ENCODE results near the gene PCSK4. TPM values are rescaled to one million over a fixed set of nuclear protein-coding genes. Genes with fewer than 3 reads are reported as not detected.
A peak's percentile ranks its signal among the peaks of the same experiment; 100 is the strongest.

Gene PCSK4
- total RNA-seq, 1 donor from 2014 or later, result 2.5 TPM

DNA sequence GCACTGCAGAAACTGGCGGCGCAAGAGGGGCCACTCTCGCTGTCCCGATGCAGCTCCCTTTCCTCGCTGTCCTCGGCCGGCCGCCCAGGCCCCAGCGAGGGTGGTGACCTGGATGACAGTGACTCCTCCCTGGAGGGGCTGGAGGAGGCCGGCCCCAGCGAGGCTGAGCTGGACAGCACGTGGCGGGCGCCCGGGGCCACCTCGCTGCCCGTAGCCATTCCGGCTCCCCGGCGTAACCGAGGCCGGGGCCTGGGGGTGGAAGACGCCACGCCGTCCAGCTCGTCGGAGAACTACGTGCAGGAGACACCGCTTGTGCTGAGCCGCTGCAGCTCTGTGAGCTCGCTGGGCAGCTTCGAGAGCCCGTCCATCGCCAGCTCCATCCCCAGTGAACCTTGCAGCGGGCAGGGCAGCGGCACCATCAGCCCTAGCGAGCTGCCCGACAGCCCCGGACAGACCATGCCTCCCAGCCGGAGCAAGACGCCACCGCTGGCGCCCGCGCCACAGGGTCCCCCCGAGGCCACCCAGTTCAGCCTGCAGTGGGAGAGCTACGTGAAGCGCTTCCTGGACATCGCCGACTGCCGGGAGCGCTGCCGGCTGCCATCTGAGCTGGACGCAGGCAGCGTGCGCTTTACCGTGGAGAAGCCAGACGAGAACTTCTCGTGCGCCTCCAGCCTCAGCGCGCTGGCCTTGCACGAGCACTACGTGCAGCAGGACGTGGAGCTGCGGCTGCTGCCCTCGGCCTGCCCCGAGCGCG is 23.5 kb downstream of the PCSK4 start:
- DNase-seq (ENCODE audit: low read depth), result no peak
- H3K4me3 ChIP-seq (ENCODE audit: low read depth, low read length), result no peak overlapping the region
- TF ChIP-seq, protein P1, sequence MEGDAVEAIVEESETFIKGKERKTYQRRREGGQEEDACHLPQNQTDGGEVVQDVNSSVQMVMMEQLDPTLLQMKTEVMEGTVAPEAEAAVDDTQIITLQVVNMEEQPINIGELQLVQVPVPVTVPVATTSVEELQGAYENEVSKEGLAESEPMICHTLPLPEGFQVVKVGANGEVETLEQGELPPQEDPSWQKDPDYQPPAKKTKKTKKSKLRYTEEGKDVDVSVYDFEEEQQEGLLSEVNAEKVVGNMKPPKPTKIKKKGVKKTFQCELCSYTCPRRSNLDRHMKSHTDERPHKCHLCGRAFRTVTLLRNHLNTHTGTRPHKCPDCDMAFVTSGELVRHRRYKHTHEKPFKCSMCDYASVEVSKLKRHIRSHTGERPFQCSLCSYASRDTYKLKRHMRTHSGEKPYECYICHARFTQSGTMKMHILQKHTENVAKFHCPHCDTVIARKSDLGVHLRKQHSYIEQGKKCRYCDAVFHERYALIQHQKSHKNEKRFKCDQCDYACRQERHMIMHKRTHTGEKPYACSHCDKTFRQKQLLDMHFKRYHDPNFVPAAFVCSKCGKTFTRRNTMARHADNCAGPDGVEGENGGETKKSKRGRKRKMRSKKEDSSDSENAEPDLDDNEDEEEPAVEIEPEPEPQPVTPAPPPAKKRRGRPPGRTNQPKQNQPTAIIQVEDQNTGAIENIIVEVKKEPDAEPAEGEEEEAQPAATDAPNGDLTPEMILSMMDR (conservative IDR thresholded peaks at IDR 0.05; ENCODE audit: low read depth, low read length), result no peak

DNA sequence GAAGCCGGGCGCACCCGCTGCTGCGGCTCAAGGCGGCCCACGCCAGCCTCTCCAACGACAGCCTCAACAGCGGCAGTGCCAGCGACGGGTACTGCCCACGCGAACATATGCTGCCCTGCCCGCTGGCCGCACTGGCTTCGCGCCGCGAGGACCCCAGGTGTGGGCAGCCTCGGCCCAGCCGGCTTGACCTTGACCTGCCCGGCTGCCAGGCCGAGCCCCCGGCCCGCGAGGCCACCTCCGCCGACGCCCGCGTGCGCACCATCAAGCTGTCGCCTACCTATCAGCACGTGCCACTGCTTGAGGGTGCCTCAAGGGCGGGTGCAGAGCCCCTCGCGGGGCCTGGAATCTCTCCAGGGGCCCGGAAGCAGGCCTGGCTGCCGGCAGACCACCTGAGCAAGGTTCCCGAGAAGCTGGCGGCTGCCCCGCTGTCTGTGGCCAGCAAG is 24.1 kb downstream of the PCSK4 start:
- no peak for DNase-seq (ENCODE audit: low read depth)
- H3K4me3 ChIP-seq (ENCODE audit: low read depth, low read length), result no peak overlapping the region
- TF ChIP-seq, protein P1 (conservative IDR thresholded peaks at IDR 0.05; ENCODE audit: low read depth, low read length), result no peak

DNA sequence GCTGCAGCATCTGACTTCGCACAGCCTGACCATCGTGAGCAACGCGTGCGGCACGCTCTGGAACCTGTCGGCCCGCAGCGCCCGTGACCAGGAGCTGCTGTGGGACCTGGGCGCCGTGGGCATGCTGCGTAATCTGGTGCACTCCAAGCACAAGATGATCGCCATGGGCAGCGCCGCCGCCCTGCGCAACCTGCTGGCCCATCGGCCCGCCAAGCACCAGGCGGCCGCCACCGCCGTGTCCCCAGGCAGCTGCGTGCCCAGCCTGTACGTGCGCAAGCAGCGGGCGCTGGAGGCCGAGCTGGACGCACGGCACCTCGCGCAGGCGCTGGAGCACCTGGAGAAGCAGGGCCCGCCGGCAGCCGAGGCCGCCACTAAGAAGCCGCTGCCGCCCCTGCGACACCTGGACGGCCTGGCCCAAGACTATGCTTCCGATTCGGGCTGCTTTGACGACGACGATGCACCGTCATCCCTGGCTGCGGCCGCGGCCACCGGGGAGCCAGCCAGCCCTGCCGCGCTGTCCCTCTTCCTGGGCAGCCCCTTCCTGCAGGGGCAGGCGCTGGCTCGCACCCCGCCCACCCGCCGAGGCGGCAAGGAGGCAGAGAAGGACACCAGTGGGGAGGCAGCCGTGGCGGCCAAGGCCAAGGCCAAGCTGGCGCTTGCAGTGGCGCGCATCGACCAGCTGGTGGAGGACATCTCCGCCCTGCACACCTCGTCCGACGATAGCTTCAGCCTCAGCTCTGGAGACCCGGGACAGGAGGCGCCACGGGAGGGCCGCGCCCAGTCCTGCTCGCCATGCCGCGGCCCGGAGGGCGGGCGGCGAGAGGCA is 24.7 kb downstream of the PCSK4 start:
- no peak for DNase-seq (ENCODE audit: low read depth)
- TF ChIP-seq, protein P1 (conservative IDR thresholded peaks at IDR 0.05; ENCODE audit: low read depth, low read length), result peak; percentile 48
- H3K4me3 ChIP-seq (ENCODE audit: low read depth, low read length), result no peak overlapping the region

DNA sequence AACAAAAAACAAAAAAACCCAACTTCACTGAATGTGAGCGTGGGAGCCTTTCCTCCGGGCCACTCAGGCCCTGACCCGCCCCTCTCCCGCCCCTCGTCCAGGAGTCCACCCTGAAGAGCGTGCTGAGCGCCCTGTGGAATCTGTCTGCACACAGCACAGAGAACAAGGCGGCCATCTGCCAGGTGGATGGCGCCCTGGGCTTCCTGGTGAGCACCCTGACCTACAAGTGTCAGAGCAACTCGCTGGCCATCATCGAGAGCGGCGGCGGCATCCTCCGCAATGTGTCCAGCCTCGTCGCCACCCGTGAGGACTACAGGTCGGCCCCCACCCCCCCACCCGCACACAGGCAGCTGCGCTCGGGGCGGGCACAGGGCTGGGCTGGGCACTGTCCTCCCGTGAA is 28.3 kb downstream of the PCSK4 start:
- no peak for DNase-seq (ENCODE audit: low read depth)
- TF ChIP-seq, protein P1 (conservative IDR thresholded peaks at IDR 0.05; ENCODE audit: low read depth, low read length), result no peak
- no peak overlapping the region for H3K4me3 ChIP-seq (ENCODE audit: low read depth, low read length)

DNA sequence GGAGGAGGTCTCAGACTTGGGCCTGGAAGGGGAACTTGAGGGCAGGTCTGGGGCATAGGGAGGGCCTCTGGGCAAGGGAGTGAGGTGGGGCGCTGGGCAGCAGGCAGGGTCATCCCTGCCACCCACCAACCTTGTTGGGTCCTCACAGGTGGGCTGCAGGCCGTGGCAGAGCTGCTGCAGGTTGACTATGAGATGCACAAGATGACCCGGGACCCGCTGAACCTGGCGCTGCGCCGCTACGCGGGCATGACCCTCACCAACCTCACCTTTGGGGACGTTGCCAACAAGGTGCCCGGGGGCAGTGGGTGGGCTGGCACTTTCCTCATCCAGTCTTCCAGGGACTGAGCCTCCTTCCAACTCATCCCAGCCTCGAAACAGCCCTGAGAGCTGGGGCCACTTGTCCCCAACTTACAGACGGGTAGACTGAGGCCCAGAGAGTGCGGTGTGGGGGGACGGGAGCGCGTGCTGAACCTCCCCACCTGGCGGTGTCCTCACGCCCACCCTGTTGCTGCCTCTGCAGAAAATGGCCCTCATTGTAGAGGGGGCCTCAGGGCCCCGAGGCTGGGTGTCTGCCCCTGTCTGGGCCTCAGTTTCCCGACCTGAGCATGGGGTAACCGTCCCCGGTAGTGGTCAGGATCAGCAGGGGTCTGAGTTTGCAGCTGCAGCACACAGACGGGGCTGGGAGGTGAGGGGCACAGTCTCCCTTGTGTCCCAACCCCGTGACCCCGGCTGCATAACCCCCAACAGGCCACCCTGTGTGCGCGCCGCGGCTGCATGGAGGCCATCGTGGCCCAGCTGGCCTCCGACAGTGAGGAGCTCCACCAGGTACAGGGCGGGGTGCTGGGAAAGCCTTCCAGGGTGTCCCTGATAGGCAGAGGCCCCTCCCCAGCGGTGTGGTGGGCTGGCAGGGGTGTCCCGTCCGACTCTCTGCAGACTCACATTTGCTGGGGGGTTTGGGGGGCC is 29.8 kb downstream of the PCSK4 start:
- TF ChIP-seq, protein P1 (conservative IDR thresholded peaks at IDR 0.05; ENCODE audit: low read depth, low read length), result no peak
- DNase-seq (ENCODE audit: low read depth), result no peak
- no peak overlapping the region for H3K4me3 ChIP-seq (ENCODE audit: low read depth, low read length)

DNA sequence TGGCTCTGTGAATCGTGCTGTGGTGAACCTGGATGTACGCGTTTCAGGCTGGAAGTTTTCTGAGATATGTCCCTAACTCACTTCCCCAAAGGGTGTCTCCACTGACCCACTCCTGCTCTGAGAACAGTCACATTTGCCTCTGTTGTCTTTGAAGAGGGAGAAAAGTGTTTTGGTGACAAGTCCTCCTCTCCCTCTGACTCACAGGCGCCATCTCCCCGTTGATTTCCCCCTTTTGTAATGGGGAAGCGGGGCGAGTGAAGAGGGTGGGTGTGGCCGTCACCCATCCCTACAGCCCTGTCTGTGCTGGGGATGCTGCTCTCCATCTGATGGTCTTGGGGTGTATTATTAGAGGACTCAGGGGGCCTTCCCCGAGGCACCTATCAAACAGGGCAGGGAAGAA is 30.7 kb downstream of the PCSK4 start:
- TF ChIP-seq, protein P1 (conservative IDR thresholded peaks at IDR 0.05; ENCODE audit: low read depth, low read length), result no peak
- H3K4me3 ChIP-seq (ENCODE audit: low read depth, low read length), result no peak overlapping the region

More for the DNA sequence above, 30.7 kb downstream of the PCSK4 start:
- DNase-seq (ENCODE audit: low read depth), result no peak
